H9 (cell line): ENCODE results near the gene GGA1. TPM values are rescaled to one million over a fixed set of nuclear protein-coding genes. Genes with fewer than 3 reads are reported as not detected.
A peak's percentile ranks its signal among the peaks of the same experiment; 100 is the strongest.

Experiments used
- DNase-seq: peaks from one replicate; pipeline ENCODE4 v3.0.0-alpha.2; 2017
- H2AFZ ChIP-seq: one replicate; pipeline ENCODE4 v1.6.1; 2013; ENCODE audit warnings: mild to moderate bottlenecking, low read length, control low read depth, moderate library complexity
- H2AK5ac ChIP-seq: 2 replicates; pipeline ENCODE4 v1.6.1; 2013; ENCODE audit warnings: low read length, control low read depth, mixed read lengths; ENCODE audit not compliant: insufficient read length
- H2BK120ac ChIP-seq: one replicate; pipeline ENCODE4 v1.6.1; 2013; ENCODE audit warnings: low read depth, mild to moderate bottlenecking, low read length, control low read depth, inconsistent platforms; ENCODE audit not compliant: poor library complexity, severe bottlenecking
- H2BK12ac ChIP-seq: 2 replicates; pipeline ENCODE4 v1.6.1; 2013; ENCODE audit warnings: low read length, control low read depth, mixed read lengths, low read depth; ENCODE audit not compliant: insufficient read length
- H2BK15ac ChIP-seq: 2 replicates; pipeline ENCODE4 v1.6.1; 2013; ENCODE audit warnings: low read depth, low read length, control low read depth
- H2BK20ac ChIP-seq: one replicate; pipeline ENCODE4 v1.6.1; 2013; ENCODE audit warnings: low read depth, mild to moderate bottlenecking, low read length, control low read depth, inconsistent platforms; ENCODE audit not compliant: poor library complexity, severe bottlenecking
- H2BK5ac ChIP-seq: 2 replicates; pipeline ENCODE4 v1.6.1; 2013; ENCODE audit warnings: low read length, control low read depth, mixed read lengths; ENCODE audit not compliant: insufficient read length
- H3K14ac ChIP-seq: 2 replicates; pipeline ENCODE4 v1.6.1; 2013; ENCODE audit warnings: low read length, control low read depth; ENCODE audit not compliant: insufficient read depth
- H3K18ac ChIP-seq: 2 replicates; pipeline ENCODE4 v1.6.1; 2013; ENCODE audit warnings: low read depth, mild to moderate bottlenecking, mixed read lengths, low read length, control low read depth; ENCODE audit not compliant: insufficient read length
- H3K23ac ChIP-seq: 2 replicates; pipeline ENCODE4 v1.6.1; 2013; ENCODE audit warnings: low read length, control low read depth, mixed read lengths, low read depth; ENCODE audit not compliant: insufficient read length
- H3K23me2 ChIP-seq: 2 replicates; pipeline ENCODE4 v1.6.1; 2013; ENCODE audit warnings: low read depth, mild to moderate bottlenecking, mixed read lengths, low read length, control low read depth; ENCODE audit not compliant: insufficient read length, poor library complexity, severe bottlenecking
- H3K27ac ChIP-seq: 2 replicates; pipeline ENCODE4 v1.5.1; 2013; ENCODE audit warnings: low read length, control low read depth, mixed read lengths, low read depth; ENCODE audit not compliant: insufficient read length
- H3K27me3 ChIP-seq: 2 replicates; pipeline ENCODE4 v1.6.1; 2013; ENCODE audit warnings: low read length, control low read depth, inconsistent platforms; ENCODE audit not compliant: insufficient read depth
- H3K4ac ChIP-seq: 2 replicates; pipeline ENCODE4 v1.6.1; 2013; ENCODE audit warnings: low read depth, mild to moderate bottlenecking, control low read depth, inconsistent platforms, low read length, moderate library complexity
- H3K4me1 ChIP-seq: 2 replicates; pipeline ENCODE4 v1.6.1; 2013; ENCODE audit warnings: low read length, control low read depth, inconsistent platforms; ENCODE audit not compliant: insufficient read depth
- H3K4me2 ChIP-seq: 2 replicates; pipeline ENCODE4 v1.6.1; 2013; ENCODE audit warnings: low read length, control low read depth, mixed read lengths; ENCODE audit not compliant: insufficient read length, insufficient read depth
- H3K56ac ChIP-seq: 2 replicates; pipeline ENCODE4 v1.6.1; 2013; ENCODE audit warnings: low read depth, mild to moderate bottlenecking, mixed read lengths, low read length, control low read depth; ENCODE audit not compliant: insufficient read length
- H3K79me1 ChIP-seq: 2 replicates; pipeline ENCODE4 v1.6.1; 2013; ENCODE audit warnings: low read depth, mild to moderate bottlenecking, moderate library complexity, low read length, control low read depth, inconsistent platforms; ENCODE audit not compliant: insufficient read depth, poor library complexity, severe bottlenecking
- H3K79me2 ChIP-seq: 2 replicates; pipeline ENCODE4 v1.6.1; 2013; ENCODE audit warnings: low read length, control low read depth, inconsistent platforms; ENCODE audit not compliant: insufficient read depth
- H3K9ac ChIP-seq: 2 replicates; pipeline ENCODE4 v1.6.1; 2013; ENCODE audit warnings: low read length, control low read depth, mixed read lengths; ENCODE audit not compliant: insufficient read length; ENCODE audit errors: extremely low read depth
- H3K9me3 ChIP-seq: one replicate; pipeline ENCODE4 v1.6.1; 2013; ENCODE audit warnings: low read depth, low read length, inconsistent platforms; ENCODE audit not compliant: control insufficient read depth
- H3T11ph ChIP-seq: one replicate; pipeline ENCODE4 v1.6.1; 2013; ENCODE audit warnings: mild to moderate bottlenecking, low read length, control low read depth, inconsistent platforms
- H4K20me1 ChIP-seq: one replicate; pipeline ENCODE4 v1.6.1; 2013; ENCODE audit not compliant: control insufficient read depth, insufficient read length, insufficient read depth
- H4K5ac ChIP-seq: 2 replicates; pipeline ENCODE4 v1.6.1; 2013; ENCODE audit warnings: low read depth, mild to moderate bottlenecking, mixed read lengths, low read length, control low read depth; ENCODE audit not compliant: insufficient read length
- H4K8ac ChIP-seq: replicated peaks from 2 replicates; pipeline ENCODE4 v1.6.1; 2013; ENCODE audit warnings: low read length, control low read depth, mixed read lengths, low read depth; ENCODE audit not compliant: insufficient read length
- H4K91ac ChIP-seq: 2 replicates; pipeline ENCODE4 v1.6.1; 2013; ENCODE audit warnings: low read depth, mild to moderate bottlenecking, moderate library complexity, mixed read lengths, low read length, control low read depth; ENCODE audit not compliant: insufficient read length
- H3K27ac Mint-ChIP-seq, 3 experiments: 2 replicates in 2 of 3; 3 replicates in 1 of 3; pipeline ENCODE4 v1.8.0; 2020 to 2021; ENCODE audit warnings: mixed read lengths in 3 of 3, mild to moderate bottlenecking in 1 of 3, moderate library complexity in 1 of 3
- H3K27me3 Mint-ChIP-seq: 2 replicates; pipeline ENCODE4 v1.8.0; 2021; ENCODE audit warnings: low read depth, mild to moderate bottlenecking, moderate library complexity, mixed read lengths
- H3K36me3 Mint-ChIP-seq, 3 experiments: 2 replicates in 2 of 3; 3 replicates in 1 of 3; pipeline ENCODE4 v1.8.0; 2020 to 2021; ENCODE audit warnings: low read depth in 3 of 3, mixed read lengths in 3 of 3; ENCODE audit not compliant: insufficient read depth in 1 of 3
- H3K4me1 Mint-ChIP-seq, 2 experiments: 2 replicates each; pipeline ENCODE4 v1.8.0; 2020; ENCODE audit warnings: mixed read lengths in 2 of 2
- H3K4me3 Mint-ChIP-seq, 2 experiments: 2 replicates in 1 of 2; 3 replicates in 1 of 2; pipeline ENCODE4 v1.8.0; 2020 to 2021; ENCODE audit warnings: mild to moderate bottlenecking in 2 of 2, mixed read lengths in 2 of 2, moderate library complexity in 1 of 2
- H3K9me3 Mint-ChIP-seq, 2 experiments: 2 replicates in 1 of 2; 3 replicates in 1 of 2; pipeline ENCODE4 v1.8.0; 2020; ENCODE audit warnings: mild to moderate bottlenecking in 2 of 2, mixed read lengths in 2 of 2, moderate library complexity in 1 of 2
- WGBS: extraction: QIAGEN DNeasy Blood & Tissue Kit; methylation state at CpG from one replicate; pipeline ENCODE4 v1.1.7; 2013; ENCODE audit warnings: missing lambda C conversion rate, low lambda C conversion rate, mixed read lengths; ENCODE audit not compliant: insufficient read length; ENCODE audit errors: extremely low coverage; 5-methylcytosine and 5-hydroxymethylcytosine counted together
- total RNA-seq: library from RNA; stranded (reverse); gene quantifications from 2 replicates; pipeline ENCODE4 v1.2.1, GENCODE V29; 2021
- TF ChIP-seq, protein P1 (sequence below): fragments of 200-600 bp; sonication (generic); conservative IDR thresholded peaks from 3 replicates; pipeline ENCODE4 v1.8.0; 2021; ENCODE audit warnings: antibody characterized with exemption, mild to moderate bottlenecking

GGA1 gene
- total RNA-seq, 1 experiment from 2014 or later = 61.7 TPM

DNA sequence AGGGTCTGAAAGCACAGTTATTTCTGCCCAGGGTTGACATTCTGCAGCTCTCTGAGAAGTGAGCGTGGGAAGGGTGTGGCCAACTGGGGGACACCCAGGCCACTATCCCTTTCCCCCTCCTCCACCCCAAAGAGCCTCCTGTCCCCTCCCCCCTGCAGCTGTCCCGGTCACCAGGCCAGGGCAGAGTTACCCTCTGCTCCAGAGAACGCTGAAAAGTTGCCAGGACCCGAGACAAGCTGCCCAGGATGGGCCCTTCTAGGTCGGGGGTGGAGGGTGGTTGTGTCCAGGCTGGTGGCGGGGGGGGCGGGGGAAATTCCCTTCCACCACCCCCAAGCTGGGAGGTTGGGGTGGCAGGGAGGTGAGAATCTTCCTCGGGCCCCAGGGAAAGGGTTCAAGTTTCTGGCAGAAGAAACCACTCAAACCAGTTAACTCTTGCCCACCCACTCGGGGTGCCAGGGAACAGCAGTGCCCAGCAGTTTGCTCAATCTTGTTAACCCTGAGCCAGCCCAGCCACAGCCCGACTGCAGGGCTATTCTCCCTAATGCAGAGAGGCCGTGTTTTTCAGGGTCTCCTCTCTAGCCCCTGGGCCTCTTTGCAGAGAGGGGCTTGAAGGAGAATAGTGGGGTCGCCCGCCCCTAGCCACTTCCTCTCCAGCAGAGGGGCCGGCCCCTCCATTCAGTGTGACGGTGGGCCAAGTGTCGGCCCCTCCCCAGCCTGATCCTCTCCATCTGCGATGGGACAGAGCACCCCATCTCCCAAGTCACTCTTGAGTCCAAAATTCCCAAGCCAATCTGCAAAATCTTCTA, 67.5 kb downstream of the GGA1 start:
- Histone ChIP-seq H3K23ac (no peak overlapping the region), H3K27ac (no peak overlapping the region), H3K18ac (no peak overlapping the region), H2BK12ac (no peak overlapping the region), H3T11ph (no peak overlapping the region), H3K4me2 (peak overlapping the region; percentile 76), H3K14ac (no peak overlapping the region), H3K4me1 (no peaks in the 10 kb centered on the region), H3K4ac (no peak overlapping the region), H4K91ac (no peak overlapping the region), H2AK5ac (no peak overlapping the region), H4K5ac (no peak overlapping the region), H4K20me1 (no peaks in the 10 kb centered on the region), H3K56ac (no peak overlapping the region), H2BK5ac (no peak overlapping the region), H3K9ac (no peak overlapping the region), H3K79me2 (no peaks in the 10 kb centered on the region), H3K79me1 (no peaks in the 10 kb centered on the region), H4K8ac (no peak overlapping the region), H3K9me3 (no peaks in the 10 kb centered on the region), H2BK20ac (no peak overlapping the region), H2AFZ (no peak overlapping the region), H3K23me2 (peaks cover 3% of the 10 kb centered on the region), H2BK120ac (no peak overlapping the region), H2BK15ac (no peak overlapping the region), H3K27me3 (no peaks in the 10 kb centered on the region)
- WGBS = no CpG with 5 or more reads among the region's 17 CpGs
- peaks cover 7% of the 10 kb centered on the region for H3K27me3 Mint-ChIP-seq
- H3K27ac Mint-ChIP-seq = peak overlapping the region in 1 of 3 experiments; percentile 25; a peak in 1 of 7 replicates
- H3K4me3 Mint-ChIP-seq = peak overlapping the region; percentile 60 to 73
- H3K4me1 Mint-ChIP-seq = peaks cover 5 to 22% of the 10 kb centered on the region in 2 experiments
- DNase-seq = no peak
- no peaks in the 10 kb centered on the region; a peak in 1 of 7 replicates for H3K36me3 Mint-ChIP-seq
- TF ChIP-seq, protein P1, sequence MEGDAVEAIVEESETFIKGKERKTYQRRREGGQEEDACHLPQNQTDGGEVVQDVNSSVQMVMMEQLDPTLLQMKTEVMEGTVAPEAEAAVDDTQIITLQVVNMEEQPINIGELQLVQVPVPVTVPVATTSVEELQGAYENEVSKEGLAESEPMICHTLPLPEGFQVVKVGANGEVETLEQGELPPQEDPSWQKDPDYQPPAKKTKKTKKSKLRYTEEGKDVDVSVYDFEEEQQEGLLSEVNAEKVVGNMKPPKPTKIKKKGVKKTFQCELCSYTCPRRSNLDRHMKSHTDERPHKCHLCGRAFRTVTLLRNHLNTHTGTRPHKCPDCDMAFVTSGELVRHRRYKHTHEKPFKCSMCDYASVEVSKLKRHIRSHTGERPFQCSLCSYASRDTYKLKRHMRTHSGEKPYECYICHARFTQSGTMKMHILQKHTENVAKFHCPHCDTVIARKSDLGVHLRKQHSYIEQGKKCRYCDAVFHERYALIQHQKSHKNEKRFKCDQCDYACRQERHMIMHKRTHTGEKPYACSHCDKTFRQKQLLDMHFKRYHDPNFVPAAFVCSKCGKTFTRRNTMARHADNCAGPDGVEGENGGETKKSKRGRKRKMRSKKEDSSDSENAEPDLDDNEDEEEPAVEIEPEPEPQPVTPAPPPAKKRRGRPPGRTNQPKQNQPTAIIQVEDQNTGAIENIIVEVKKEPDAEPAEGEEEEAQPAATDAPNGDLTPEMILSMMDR = no peak
- H3K9me3 Mint-ChIP-seq = no peaks in the 10 kb centered on the region
